Measurements from ENCODE around the gene ARHGEF19. TPM values are rescaled to one million over a fixed set of nuclear protein-coding genes. Genes with fewer than 3 reads are reported as not detected.

The ARHGEF19 gene
- total and polyA plus RNA-seq, 9 of the 15 experiments (the other 6 are each of a cell fraction or from before 2014, with no cell fraction given) = 0.73 to 21.0 (median 5.2) TPM

DNA sequence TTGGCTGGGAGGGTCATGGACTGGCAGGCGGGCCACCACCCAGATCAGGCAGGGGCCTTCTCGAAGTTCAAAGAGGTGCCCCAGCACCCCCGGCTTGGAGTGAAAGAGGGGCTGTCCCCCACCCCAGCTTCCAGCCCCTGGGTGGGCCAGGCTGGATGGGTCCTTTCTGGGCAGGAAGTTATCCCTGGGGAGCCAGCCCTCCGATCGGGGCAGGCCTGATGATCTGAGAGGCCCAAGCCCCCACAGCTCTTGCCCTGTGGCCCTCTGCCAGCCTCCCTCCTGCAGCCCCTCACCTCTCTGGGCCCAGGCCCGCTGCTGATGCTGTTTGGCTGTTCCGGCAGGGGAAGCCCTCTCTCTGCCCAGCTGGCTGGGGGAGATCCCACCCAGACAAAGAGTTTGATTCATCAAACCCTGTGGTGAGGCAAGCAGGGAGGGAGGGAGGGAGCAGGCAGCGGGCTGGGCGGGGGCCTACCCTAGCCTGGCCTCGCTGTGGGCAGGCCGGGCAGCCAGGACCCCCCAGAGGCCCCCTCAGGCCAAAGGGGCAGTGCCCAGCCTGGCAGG, 2.5 kb downstream of the ARHGEF19 start (continued):
- TF ChIP-seq KLF13 (tag; IDR thresholded peaks at IDR 0.05; ENCODE audit: borderline replicate concordance, low read depth) (no peak), ZBTB40 (IDR thresholded peaks at IDR 0.05) (no peak), ZBTB40 (CRISPR knock-in tag; IDR thresholded peaks at IDR 0.05) (no peak), ZBTB8A (IDR thresholded peaks at IDR 0.05; ENCODE audit: partially characterized antibody) (no peak)

All from K562 (cell line).